ENCODE results near the gene OR10H5. TPM values are rescaled to one million over a fixed set of nuclear protein-coding genes. Genes with fewer than 3 reads are reported as not detected.
"Not testable (repeated sequence)": the region's sequence is repeated elsewhere in the genome, so short reads cannot be mapped to it uniquely, and the experiment has no call there.

OR10H5 gene
- polyA plus RNA-seq, 1 experiment, result not detected

GRCh38 chr19:15782211-15782610 is 5.2 kb upstream of the OR10H5 start:
- Histone ChIP-seq H3K9me3 (ENCODE audit: control insufficient read depth, insufficient read depth, low read length) (peaks cover 36% of the 10 kb centered on the region), H3K4me3 (ENCODE audit: low read depth, low read length) (no peak overlapping the region), H3K27me3 (ENCODE audit: control insufficient read depth, insufficient read depth, low read length) (no peaks in the 10 kb centered on the region), H3K27ac (ENCODE audit: low read depth, low read length) (no peak overlapping the region)
- no peak for TF ChIP-seq CTCF (IDR thresholded peaks at IDR 0.05; ENCODE audit: low read depth, low read length)
- DNase-seq (ENCODE audit: low read depth, low spot score), result no peak
- ChIA-PET POLR2A (no interaction called here), CTCF (no interaction called here)

- H3K4me3 ChIP-seq (ENCODE audit: low read depth, low read length); CTCF ChIA-PET; POLR2A ChIA-PET; H3K27me3 ChIP-seq (ENCODE audit: control insufficient read depth, insufficient read depth, low read length); DNase-seq (ENCODE audit: low read depth, low spot score); H3K27ac ChIP-seq (ENCODE audit: low read depth, low read length): not testable (repeated sequence)
- H3K9me3 ChIP-seq (ENCODE audit: control insufficient read depth, insufficient read depth, low read length), result peaks cover 29% of the 10 kb centered on the region
These were observed 4.6 kb upstream of the OR10H5 start for GRCh38 chr19:15782896-15783295.

- no peak overlapping the region for H3K4me3 ChIP-seq (ENCODE audit: low read depth, low read length)
- no peak for DNase-seq (ENCODE audit: low read depth, low spot score)
- no peak for TF ChIP-seq CTCF (IDR thresholded peaks at IDR 0.05; ENCODE audit: low read depth, low read length)
- H3K27me3 ChIP-seq (ENCODE audit: control insufficient read depth, insufficient read depth, low read length), result no peaks in the 10 kb centered on the region
- peaks cover 6% of the 10 kb centered on the region for H3K9me3 ChIP-seq (ENCODE audit: control insufficient read depth, insufficient read depth, low read length)
- H3K27ac ChIP-seq (ENCODE audit: low read depth, low read length), result no peak overlapping the region
- ChIA-PET POLR2A (no interaction called here), CTCF (no interaction called here)
These were observed 1.3 kb downstream of the OR10H5 start for GRCh38 chr19:15788594-15789270.

- POLR2A ChIA-PET, result no interaction called here
- Histone ChIP-seq H3K9me3 (ENCODE audit: control insufficient read depth, insufficient read depth, low read length) (peaks cover 13% of the 10 kb centered on the region), H3K4me3 (ENCODE audit: low read depth, low read length) (no peak overlapping the region), H3K27ac (ENCODE audit: low read depth, low read length) (no peak overlapping the region), H3K27me3 (ENCODE audit: control insufficient read depth, insufficient read depth, low read length) (no peaks in the 10 kb centered on the region)
- DNase-seq (ENCODE audit: low read depth, low spot score), result no peak
- TF ChIP-seq CTCF (IDR thresholded peaks at IDR 0.05; ENCODE audit: low read depth, low read length), result no peak
- CTCF ChIA-PET, result no interaction called here
These were observed 2.6 kb downstream of the OR10H5 start for GRCh38 chr19:15790096-15790495.

- CTCF ChIA-PET; H3K4me3 ChIP-seq (ENCODE audit: low read depth, low read length); DNase-seq (ENCODE audit: low read depth, low spot score); H3K27ac ChIP-seq (ENCODE audit: low read depth, low read length); H3K27me3 ChIP-seq (ENCODE audit: control insufficient read depth, insufficient read depth, low read length); POLR2A ChIA-PET: not testable (repeated sequence)
- peaks cover 13% of the 10 kb centered on the region for H3K9me3 ChIP-seq (ENCODE audit: control insufficient read depth, insufficient read depth, low read length)
These were observed 6.8 kb downstream of the OR10H5 start for GRCh38 chr19:15794279-15794678.

GRCh38 chr19:15810335-15810734 is 22.9 kb downstream of the OR10H5 start:
- H3K9me3 ChIP-seq (ENCODE audit: control insufficient read depth, insufficient read depth, low read length), result peaks cover 7% of the 10 kb centered on the region; the same call in 1 of the 2 replicates
- H3K27ac ChIP-seq (ENCODE audit: low read depth, low read length), result no peak overlapping the region
- ChIA-PET POLR2A (no interaction called here), CTCF (no interaction called here)
- H3K4me3 ChIP-seq (ENCODE audit: low read depth, low read length), result no peak overlapping the region
- DNase-seq (ENCODE audit: low read depth, low spot score), result no peak
- TF ChIP-seq CTCF (IDR thresholded peaks at IDR 0.05; ENCODE audit: low read depth, low read length), result no peak
- H3K27me3 ChIP-seq (ENCODE audit: control insufficient read depth, insufficient read depth, low read length), result no peaks in the 10 kb centered on the region

All from AG04450 (cell line).